HG02759 (cell line): ENCODE measurements around the gene RGPD5.
"Not testable (repeated sequence)": the region's sequence is repeated elsewhere in the genome, so short reads cannot be mapped to it uniquely, and the experiment has no call there.

Source experiments
- ATAC-seq: cut with Tn5 transposase; IDR thresholded peaks from one replicate; pipeline ENCODE4 v1.9.1; 2021; ENCODE audit warnings: mild to moderate bottlenecking, moderate library complexity; ENCODE audit not compliant: unreplicated experiment

Gene RGPD5

DNA sequence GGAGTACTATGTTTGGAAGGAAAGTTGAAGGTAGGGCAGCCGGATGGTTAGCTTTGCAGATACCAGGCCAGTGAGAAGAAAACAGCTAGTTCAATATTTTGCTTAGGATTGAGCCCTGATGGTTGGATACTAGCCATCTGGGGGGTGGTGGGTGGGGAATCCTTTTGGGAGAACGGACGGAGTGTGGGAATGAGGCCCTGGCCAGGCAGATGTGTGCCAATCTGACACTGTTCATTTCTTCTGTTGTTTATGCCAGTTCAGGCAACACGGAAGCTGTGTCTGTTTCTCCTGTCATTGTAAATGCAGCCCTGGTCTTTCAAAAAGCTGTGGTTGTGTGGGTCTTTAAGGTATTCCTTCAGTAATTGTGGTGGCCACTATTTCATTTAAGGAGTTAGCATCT is 96.9 kb downstream of the RGPD5 start:
- not testable (repeated sequence) for ATAC-seq

DNA sequence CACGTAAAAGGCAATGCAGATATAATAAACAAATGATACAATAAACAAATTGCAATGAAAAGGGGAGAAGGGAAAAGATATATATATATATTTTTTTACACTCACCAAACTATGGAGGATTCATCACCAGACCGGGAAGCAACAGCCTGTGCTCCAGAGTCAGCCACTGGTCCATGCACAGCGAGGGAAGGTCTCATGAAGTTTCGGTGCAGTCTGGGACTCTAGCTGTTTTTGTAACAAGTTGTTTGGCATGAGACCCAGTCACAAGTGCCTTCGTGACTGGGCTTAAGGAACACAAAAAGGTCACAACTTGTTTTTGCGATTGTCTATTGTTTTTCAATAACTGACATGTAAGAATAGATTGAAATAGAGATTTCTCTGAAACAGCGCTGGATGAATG is 99.6 kb downstream of the RGPD5 start:
- ATAC-seq, result not testable (repeated sequence)

DNA sequence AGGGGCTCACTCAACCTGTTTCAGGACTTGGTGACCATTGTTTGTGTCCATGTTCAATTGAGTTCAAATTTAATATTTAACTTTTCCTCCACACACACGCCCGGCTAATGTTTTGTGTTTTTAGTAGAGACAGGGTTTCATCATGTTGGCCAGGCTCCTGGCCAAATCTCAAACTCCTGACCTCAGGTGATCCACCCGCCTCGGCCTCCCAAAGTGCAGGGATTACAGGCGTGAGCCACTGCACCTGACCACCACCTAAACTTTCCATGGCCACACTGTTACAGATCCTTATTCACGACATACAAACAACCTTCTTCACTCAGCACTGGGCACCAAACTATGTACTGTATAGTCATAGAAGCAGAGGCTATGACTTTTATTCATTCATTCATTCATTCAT is 100.0 kb downstream of the RGPD5 start:
- ATAC-seq, result not testable (repeated sequence)

DNA sequence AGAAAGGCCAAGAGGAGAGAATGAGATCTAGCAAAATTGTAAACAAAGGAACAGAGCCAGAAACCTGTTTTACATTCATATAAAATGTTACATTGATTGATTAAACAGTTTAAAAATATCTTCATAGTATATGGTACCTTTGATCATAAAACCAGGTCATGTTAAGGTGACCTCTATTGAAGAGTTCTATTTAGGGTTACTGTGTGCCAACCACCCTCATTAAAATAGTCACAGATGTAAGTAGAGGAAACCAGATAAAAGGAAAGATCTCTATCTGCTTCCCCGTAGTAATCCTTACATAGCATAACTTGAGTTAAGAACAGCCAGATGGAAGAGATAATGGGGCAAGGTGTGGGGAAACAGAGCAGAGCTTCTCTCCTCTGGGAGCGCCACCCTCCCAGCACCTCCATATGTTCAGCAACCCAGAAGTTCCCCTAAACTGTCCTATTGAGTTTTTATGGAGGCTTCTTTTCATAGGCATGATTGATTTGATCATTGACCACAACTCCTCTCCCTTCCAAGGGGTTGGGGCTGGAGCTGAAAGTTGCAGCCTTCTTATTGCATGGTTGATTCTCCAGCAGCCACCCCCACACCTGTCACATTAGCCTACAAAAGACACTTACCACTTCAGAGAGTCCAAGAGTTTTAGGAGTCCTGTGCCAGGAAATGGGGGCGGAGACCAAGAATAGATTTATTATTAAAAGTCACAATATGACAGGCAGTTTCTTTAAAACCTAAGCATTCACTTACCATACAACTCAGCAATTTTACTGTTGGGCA is 101.2 kb downstream of the RGPD5 start:
- not testable (repeated sequence) for ATAC-seq

DNA sequence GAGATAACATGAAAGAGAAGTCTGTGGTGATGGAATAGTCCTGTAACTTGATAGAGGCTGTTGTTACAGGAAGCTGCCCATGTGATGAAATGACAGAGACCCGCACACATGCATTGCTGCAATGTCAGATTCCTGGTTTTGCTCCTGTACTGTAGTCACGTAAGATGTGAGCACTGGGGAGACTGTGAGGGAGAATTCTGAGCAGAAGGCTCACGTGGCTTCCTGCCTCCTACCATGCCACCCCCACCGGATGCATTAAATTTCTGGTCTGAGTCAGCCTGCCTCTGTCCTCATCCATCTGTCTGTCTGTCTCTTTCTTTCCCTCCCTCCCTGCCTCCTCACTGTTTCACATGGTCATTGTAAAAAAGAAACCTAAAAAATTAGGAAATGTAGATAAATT is 102.1 kb downstream of the RGPD5 start:
- peak; percentile 98 for ATAC-seq

DNA sequence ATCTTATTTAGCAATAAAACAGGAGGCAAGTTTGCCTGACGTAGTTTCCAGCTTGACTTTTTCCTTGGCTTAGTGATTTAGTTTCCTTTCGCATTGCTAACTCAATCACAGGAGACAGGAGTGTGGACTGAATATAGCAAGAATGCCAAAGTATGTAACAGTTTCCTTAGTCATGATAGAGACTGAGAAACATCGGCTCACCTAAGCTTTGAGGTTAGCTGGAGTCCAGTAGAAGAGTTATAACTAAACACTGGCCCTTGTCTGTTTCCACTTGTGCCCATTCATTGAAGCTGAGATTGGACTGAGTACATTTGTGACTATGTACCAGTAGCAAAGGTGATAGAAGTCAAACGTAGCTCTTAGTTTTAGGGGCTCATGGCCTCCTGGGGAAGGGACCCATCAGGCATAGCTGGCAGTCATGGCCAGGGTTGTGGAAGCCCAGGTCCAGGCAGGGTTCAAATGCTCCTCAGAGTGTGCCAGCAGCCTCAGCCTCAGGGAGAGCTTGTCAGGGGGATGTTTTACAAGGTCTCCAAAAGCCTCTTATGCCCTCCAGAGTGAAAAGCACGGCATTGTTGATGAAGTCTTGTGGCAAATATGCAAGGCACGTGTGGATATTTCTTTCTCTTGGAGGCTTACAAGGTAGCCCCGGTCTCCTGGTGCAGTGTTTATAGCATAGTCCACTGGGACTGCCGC is 103.8 kb downstream of the RGPD5 start:
- ATAC-seq, result not testable (repeated sequence)

DNA sequence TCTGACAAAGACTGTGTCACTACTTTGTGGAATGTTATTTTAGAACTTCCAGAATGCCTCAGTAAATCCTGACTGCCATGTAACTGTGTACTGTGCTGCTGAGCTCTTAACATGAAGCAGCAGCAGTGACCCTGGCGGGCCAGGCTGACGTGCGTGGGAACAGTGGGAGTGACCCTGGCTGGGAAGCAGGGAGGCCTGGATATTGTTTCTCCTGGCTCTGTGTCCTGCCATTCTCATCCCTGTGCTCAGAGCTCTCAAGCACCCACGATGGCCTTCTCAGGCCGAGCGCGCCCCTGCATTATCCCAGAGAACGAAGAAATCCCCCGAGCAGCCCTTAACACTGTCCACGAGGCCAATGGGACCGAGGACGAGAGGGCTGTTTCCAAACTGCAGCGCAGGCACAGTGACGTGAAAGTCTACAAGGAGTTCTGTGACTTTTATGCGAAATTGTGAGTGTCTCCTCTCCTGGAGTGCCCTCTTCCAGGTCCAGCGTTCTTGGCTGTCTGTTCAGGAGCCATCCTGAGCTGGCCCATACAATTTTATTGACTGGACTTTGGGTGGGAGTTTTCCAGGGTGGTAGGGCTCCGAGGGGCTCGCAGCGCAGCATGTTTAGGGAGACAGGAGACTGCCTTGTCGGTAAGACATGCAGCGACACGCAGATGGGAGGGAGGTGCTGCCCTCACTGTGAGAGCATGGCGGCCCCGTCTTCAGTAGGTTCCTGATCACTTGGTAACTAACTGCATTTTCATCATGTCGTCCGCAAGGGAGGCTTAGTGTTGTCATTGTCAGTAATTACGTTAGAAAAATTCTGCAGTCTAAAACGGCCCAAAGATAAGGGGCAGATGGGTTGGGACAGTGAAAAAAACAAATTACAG is 104.6 kb downstream of the RGPD5 start, which contains the start of gene LIMS3:
Gene LIMS3 (plus strand): TSS at position 227 of the 875 bp plus-strand sequence. CDS start 41 bp downstream, at position 268.
- ATAC-seq, result not testable (repeated sequence)

DNA sequence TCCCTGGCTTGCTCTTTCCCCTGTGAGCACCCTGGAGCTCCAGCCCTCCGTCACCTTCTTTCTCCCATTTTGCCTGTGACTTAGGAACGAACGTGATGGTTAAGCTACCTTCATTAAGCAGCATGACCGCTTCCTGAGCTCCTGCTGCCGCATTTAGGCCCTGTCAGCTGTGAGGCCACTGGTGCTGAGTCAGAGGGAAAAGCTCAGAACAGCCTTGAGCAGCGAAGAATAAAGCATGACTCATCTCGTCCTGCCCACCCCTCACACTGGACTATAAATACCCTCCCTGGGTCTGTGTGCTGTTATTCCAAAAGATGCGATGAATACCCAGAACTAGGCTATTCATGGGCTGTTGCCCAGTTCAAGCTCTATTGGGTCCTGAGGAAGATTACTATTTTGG is 111.7 kb downstream of the RGPD5 start:
- peak; percentile 93 for ATAC-seq
